Esophagus muscularis mucosa (tissue), 3 donors: ENCODE results near the gene WDR70.

Experiments used
- CTCF ChIP-seq, 3 experiments: fragments of 200-600 bp in 2 of 3; fragments of 450-650 bp in 1 of 3; sonication (generic) in 2 of 3; IDR thresholded peaks; one replicate each; pipeline ENCODE4 v1.5.1; 2017 to 2019; ENCODE audit warnings: antibody characterized with exemption in 3 of 3, mild to moderate bottlenecking in 2 of 3, moderate library complexity in 1 of 3
- POLR2A ChIP-seq: fragments of 450-650 bp; IDR thresholded peaks from one replicate; pipeline ENCODE4 v1.6.1; 2017; ENCODE audit warnings: antibody characterized with exemption, moderate library complexity, mild to moderate bottlenecking, low read depth

DNA sequence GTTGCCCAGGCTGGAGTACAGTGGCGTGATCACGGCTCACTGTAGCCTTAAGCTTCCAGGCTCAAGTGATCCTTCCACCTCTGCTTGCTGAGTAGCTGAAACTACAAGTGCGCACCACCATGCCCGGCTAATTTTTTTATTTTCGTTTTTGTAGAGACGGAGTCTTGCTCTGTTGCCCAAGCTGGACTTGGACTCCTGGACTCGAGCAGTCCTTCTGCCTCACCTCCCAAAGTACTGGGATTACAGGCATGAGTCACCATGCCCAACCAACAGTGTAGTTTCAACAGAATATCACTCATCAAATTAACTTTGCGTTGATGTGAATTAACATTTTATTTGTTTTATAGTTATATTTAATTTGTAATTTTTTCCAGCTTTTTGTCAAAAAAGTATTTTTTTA, 45.3 kb downstream of the WDR70 start:
- TF ChIP-seq CTCF (IDR thresholded peaks at IDR 0.05) (no peak), POLR2A (no peak)
